ENCODE results near the gene STK4.

Gene STK4

DNA sequence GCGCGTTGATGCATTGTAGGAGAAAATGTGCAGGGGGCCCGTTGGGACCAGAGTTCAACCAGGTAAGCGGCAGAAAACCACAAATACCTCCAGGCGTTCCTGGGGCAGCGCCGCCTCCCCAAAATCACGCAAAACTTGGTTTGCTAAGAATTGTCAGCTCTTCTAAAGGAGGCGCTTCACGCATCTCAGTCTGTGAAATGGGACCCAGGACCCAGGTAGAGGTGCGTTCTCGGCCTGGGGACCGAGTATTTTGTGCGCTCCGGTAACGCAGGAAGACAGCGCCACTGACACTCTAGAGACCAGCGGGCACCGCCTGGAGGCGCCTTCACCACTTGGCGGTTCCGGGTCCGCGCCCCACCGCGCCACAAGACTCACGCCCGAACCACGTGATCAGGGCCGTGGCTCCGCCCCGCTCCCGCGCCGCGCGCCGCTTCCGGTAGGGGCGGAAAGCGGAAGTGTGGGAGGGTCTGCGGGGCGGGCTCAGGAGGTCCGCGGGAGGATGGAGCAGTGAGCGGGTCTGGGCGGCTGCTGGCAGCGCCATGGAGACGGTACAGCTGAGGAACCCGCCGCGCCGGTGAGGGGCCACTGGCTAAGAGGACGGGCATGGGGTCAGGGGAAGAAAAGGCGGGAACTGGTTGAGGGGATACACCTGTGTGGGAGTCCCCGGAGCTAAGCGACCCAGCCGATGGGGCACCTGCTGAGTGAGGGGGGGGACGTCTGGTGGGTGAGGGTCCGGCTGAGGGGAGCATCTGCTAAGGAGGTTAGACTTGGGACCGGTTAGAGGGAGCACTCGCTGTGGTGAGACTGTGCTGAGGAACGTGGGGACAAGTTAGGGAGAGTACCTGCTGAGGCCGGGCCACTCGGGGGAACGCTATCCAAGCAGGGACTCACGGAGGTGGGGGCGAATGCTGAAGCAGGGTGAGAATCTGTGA, at the start of gene STK4:
Gene STK4 (plus strand): TSS at position 483 of the 932 bp plus-strand sequence. CDS start 57 bp downstream, at position 540.
- peak; percentile 94 to 96 for DNase-seq

DNA sequence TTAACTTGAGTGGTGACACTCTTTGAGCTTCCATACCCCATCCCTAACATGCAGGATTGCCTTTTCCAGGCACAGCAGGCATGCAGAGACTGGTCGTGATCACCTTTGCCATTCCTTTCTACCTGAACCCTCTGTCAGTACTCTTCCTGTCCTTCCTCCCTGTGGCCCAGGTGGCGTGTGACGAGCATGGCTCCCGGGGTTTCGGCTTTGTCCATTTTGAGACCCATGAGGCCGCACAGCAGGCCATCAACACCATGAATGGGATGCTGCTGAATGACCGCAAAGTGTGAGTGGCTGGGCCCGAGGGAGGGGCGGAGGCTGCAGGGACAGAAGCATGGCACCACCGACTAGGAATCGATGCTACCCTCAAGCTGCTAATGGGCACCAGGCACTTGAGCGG, 49.7 kb upstream of the STK4 start:
- no peak for DNase-seq

DNA sequence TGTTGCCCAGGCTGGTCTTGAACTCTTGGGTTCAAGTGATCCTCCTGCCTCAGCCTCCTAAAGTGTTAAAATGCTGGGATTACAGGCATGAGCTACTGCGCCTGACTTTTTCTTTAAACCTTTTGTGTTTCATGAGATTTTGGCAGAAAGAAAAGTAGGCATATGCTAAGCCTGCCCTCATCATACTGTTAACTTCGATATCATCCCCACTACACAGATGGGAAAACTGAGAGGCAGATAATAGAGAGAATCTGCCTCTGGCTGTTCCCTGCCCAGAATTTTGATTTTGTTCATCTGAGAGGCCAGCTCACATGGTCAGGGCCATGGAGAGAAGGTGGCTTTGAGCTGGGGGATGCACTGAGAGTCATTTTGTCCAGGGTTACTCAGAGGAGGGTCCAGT, 48.9 kb upstream of the STK4 start:
- no peak for DNase-seq

DNA sequence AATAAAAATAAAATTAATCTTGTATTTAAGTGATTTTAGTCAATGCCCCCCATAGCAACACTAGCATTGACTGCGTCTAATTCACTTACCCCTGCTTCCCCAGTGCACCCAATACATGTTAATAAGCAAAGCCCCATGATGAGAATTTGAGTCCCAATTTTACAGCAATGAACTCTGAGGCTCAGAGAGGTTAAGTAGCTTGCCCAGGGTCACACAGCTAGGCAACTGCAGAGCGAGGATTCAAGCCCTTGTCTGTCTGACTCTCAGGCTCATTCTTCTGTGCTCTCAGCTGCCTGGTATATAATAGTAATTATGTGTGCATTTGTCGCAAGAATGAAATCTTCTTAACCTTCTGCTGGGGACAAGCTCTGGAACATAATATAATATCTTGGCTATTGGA, 48.0 kb upstream of the STK4 start:
- DNase-seq: no peak

DNA sequence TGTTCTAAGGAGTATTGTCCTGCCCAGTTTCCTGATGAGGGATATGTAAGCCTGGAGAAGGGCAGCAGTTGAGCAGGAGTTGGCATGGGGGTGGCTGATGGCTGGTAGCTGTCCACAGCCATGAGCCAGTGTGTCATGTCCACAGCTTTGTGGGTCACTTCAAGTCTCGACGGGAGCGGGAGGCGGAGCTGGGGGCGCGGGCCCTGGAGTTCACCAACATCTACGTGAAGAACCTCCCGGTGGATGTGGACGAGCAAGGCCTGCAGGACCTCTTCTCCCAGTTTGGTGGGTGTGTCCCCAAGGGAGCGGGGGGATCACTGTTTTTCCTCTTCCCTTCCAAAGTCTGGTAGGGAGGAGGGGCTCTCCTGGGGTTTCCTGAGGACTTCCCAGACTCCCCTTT, 47.6 kb upstream of the STK4 start:
- DNase-seq: no peak

DNA sequence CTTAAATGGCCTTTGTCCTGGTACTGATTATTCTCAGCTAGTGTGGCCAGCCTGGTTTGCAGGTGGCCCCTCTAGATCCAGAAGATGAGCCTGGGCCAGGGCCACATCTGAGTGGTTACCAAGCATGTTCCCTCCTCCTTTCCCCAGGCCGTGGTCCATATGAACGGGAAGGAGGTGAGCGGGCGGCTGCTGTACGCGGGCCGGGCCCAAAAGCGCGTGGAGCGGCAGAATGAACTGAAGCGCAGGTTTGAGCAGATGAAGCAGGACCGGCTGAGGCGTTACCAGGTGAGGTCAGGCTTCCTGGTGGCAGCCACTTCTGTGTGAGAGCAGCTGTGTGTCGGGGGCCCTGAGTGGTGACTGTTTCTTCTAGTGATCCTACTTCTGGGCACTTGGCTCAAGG, 44.9 kb upstream of the STK4 start:
- no peak for DNase-seq

DNA sequence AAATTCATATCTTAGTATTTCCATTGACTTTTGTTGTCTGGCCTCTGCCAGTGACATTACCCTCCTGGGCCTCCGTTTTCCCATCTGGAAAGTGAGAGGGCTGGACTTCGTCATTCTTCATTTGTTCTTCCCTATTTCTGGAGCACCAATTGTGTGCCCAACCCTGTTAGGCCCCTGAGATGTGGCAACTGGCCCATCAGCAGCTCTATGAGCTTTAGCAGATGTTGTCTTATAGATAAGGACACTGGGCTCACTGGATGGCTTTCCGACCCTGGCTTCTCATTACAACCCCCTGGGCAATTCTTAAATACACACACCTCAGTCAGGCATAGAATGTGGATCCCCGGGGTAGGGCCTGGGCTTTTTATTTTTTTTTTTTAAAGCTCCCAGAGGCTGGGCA, 41.8 kb upstream of the STK4 start:
- no peak for DNase-seq

DNA sequence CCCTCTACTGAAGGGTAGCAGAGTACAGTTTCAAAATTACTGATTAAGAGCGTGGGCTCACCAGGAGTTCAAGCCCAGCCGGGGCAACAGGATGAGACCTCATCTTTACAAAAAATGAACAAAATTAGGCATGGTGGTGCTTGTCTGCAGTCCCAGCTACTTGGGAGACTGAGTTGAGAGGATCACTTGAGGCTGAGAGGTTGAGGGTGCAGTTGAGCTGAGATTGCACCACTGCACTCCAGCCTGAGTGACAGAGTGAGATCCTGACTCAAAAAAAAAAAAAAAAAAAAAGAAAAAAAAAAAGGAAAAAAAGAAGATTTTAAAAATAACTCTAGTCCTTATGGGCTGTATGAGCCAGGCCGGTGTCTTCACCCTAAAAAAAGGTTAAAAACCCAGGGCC, 37.7 kb upstream of the STK4 start:
- DNase-seq: no peak

DNA sequence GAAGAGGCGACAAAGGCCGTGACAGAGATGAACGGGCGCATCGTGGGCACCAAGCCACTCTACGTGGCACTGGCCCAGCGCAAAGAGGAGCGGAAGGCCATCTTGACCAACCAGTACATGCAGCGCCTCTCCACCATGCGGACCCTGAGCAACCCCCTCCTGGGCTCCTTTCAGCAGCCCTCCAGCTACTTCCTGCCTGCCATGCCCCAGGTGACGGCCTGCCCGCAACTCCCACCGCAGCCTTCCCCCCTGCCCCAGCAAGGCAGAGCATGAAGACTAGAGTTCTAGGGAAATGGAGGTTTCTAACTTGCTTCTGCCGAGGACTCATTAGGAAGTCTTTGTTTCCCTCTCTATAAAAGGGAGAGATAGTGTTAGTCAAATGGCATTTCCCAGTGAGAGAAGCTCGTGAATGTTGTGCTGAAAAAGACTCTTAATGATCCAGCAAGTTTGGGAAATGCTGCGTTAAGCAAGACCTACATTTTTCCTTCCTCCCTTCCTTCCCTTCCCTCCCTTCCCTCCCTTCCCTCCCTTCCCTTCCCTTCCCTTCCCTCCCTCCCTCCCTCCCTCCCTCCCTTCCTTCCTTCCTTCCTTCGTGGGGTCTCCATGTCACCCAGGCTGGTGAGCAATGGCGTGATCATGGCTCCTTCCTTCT, 35.7 kb upstream of the STK4 start:
- no peak for DNase-seq

DNA sequence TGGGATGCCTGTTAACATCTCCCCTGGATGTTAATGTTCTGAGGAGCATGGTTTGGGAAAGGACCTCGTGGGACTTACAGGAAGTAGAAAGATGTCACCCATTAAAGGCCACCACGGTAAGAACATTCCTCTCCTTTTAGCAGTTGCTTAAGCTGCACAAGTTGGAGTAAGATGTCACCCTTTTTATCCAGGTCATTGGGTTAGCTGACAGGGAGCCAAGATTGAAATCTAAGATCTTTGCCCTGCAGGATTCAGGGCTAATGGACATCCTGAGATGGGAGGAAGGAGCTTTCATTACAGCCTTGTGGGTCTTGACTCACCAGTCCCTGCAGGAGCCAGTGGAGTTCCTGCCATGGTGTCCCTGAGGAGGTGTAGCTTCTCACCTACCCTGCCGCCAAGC, 34.4 kb upstream of the STK4 start:
- DNase-seq: no peak

DNA sequence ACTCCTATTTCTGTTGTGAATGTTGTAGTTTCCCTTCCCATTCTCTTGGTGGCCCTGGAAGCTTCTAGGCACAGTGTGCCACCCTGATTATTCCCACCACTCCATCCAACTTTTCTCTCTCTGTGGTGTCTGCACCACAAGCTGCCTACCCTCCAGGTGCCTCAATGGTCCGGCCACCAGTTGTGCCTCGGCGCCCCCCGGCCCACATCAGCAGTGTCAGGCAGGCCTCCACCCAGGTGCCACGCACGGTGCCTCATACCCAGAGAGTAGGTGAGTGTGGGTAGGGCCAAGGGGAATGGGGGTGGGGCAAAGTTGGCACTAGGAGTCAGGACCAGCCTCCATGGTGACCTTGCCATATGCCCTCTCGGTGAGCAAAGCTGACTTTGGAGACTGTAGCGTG, 33.4 kb upstream of the STK4 start:
- DNase-seq: no peak

DNA sequence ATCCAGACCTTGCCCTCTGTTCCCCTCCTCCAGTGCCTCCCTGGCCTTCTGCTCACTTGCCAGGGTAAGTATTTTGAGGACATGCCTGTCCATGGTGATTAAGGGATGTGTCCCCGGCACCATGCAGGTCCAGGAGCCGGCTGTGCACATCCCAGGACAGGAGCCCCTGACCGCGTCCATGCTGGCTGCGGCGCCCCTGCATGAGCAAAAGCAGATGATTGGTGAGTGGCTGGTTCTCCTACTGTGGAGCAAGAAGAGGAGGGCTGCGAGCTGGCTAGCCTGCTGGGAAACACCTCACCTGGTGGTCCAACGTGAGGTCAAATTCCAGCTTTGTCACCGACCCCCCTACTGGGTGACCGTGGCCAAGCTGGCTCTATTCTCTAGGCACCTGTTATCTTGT, 29.8 kb upstream of the STK4 start:
- DNase-seq: no peak

DNA sequence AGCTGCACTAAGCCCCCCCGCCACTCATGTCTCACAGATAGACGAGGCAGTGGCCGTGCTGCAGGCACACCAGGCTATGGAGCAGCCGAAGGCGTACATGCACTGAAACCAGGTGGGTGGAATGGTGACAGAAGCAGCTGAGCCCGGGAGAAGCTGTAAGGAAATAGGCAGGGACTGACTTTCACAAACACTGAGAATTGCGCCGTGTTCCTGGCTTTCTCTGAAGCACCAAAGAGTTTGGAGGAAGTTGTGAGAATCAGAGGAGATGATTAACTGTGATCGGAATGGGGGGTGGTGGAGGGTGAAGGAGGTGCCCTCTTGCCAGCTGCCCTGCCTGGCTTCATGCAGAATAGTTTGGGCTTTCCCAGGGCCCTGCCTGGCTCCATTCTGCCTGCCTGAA, 27.7 kb upstream of the STK4 start:
- DNase-seq: no peak

DNA sequence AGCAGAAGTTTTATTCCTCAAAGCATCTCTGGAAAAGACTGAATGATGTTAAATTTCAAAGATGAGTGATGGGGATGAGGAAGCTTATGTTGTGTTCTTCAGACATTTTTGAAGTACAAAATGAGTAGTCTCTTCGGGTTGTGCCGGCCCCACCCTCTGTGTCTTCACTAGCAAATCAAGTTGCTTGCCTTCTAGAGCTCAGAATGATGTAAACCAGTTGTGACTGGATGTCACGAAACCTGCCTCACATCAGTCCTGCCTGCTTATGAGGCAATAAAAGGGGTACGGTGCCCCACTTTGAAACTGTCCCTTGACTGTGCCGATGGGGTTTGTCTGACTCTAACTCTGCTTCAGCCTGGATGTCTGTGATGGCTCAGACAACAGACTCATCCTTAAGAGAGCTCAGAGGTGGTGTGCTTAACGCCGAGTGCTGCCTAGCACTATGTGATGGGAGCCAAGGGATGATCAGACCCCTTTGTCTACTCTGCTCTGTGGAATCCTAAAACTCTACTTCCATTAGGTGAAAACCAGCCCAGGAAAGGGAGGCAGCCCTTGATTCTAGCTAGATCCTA, 25.1 kb upstream of the STK4 start:
- no peak for DNase-seq

DNA sequence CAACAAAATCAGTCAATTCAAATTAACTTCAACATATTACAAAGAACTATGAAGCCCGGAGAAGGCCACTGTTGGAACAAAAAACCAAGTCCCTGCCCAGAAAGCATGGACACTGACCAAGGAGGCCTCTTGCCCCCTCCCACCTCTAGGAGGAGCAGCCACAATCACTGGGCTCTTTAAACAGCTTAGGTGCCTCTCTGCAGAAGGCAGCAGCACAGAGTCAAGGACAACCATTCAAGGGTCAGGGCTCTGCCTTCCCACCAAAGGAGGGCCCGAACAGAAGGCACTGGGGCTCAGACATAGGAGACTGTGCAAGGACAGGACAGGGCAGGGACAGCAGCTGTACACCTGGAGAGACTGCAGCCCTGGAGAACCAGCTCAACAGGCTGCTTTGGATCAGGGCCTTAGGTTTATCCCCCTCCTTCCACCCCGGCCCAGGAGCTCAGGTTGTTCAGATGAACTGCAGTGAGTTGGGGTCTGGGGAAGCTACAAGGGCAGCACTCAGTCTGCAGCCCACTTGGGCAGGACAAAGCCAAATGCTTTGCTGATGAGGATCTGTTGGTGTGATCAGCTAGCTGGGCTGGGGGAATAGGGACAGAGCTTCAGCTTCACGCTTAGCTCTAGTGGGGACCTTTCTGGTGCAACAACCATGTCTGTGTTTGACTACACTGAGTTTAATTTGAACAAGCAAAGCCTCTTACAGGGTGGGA, 23.9 kb upstream of the STK4 start:
- no peak for DNase-seq

DNA sequence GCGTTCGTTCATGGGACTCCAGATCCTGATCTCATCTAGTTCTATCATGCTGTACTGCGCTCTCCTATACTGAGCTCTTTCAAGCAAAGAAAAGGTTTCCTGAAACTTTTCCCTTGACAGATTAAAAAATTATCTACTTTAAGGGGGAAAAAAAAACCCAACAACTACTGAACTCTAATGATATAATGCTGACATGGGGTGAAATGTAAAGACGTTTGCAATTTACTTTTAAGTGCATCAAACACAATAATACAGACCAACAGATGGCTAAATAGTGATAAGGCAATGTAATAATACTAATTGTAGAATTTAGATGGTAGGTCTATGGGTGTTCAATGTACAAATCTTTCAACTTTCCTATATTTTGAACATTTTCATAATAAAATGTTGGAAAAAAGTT, 22.5 kb upstream of the STK4 start:
- no peak for DNase-seq

DNA sequence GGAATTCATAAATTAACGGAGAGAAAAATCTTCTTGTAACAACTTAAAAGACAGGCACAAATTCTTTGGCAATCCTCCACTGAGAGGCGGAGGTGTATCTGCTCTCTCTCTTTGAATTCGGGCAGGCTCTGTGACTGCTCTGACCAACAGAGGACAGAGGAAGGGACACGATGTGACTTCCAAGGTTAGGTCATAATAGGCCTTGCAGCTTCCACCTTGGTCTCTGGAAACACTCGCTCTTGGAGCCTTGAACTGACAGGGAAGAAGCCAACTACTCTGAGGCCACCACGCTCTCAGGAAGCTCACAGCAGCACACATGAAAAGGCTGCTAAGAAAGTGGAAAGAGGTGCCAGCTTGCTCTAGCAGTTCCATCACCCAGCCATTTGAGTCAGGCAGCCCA, 21.1 kb upstream of the STK4 start:
- no peak for DNase-seq

DNA sequence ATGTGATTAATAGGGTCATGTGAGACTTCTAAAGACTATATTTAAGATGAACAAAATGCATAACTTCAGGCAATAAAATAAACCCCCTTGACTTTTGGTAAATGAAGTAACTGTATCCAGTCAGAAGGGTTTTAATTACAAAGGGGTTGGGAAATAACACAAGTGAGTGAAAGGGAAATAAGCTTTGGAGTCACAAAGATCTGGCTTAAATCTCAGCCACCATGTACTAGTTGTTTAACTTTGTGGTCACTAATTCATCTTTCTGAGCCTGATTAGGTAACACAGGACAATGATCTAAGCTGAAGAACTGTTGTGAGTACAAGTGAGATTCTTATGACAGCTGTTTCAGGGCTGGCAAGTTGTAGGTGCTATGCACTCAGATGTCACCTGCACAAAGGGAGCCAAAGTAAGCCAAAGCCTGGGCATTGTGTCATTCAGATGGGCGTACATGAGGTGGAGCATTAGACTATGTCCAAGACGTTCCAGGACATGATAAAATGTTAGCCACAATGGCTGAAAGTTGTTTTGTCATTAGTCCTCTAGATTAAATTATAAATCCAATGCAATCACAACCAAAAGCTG, 19.9 kb upstream of the STK4 start:
- no peak for DNase-seq

DNA sequence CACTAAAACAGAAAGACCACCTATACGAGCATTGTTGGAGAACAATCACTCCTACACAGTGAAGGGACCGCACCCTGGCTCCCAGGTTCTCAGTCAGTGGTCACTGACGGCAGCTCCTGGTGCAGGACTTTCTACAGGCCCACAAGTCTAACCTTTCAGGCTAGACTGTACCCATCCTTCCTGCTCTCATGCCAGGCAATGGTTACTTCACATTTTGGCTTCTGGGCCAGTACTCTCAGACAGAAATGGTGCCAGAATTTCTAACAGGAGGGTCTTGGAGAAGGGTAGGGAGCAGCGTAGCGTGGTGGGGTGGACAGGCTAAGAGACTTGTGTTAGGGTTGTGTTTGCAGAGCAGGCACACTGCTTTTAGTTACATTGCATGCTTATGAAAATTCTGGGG, 18.2 kb upstream of the STK4 start:
- DNase-seq: no peak

DNA sequence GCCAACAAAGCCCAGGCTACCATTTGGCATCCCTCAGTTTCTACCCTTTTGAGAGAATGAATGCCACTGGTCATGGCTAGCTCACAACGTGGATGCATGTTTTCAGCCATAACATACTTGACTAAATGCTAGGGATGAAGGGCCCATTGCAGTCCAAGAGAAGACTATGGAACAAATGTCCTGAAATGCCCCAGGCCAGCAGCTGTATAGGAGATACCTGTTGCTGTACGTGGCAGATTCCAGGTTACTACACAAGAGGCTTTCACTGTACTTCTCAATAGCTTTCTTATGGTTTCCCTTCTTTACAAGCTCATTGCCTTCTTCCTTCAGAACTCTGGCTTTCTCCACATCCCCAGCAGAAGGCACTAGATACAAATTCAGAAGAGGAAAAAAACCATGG, 17.8 kb upstream of the STK4 start:
- no peak for DNase-seq

DNA sequence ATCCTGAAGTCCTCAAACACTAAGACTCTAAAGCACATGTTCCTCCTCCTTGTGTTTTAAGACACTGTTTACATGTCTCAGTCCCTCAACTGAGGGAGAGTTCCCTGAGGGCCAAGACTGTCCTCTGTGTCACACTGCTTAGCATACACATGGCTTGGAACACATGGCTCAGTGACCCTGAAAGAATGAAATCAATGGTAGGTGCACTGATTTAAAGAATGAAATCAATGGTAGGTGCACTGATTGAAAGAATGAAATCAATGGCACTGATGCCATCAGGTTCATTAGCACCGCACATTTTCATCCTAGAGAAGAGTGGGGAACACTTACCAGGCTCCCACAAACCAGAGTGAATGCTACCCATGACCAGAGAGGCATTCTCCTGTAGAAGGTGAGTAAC, 15.9 kb upstream of the STK4 start:
- DNase-seq: no peak

DNA sequence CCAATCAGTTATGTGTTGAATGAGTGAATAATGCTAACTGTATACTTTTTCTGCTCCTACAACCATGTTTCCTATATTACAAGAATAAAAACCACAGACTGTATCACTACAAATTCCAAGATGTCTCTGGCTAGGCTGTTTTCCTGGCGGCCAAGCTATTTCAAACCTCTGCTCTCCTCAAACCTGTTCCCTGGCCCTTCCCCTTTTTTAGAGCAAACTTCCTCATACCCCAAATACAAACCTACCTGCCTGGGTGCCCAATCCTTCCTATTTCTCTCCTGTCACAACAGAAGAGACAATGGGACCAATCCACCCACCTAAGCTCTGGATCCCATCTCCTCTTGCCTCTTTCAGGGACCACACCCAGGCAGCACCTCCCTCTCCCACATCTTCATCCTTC, 13.6 kb upstream of the STK4 start:
- no peak for DNase-seq

DNA sequence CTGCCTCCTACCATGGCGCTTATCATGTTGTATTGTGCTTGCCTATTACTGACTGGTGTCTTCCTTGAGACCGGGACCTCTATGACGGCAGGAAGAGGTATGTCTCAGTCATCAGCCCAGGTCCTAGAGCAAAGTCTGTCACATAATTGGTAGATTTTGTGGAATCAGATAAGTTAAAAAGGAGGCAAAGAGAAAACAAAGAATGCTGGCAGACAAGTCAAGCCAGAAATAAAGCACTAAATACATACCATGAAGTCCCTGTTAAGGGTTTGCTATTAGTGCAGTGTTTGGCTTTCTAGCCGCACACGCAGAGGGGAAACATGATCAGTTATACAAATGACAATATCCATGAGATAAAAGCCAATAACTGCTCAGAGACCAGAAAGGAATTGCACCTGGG, 12.1 kb upstream of the STK4 start:
- DNase-seq: no peak

Data from CD4-positive, alpha-beta T cell treated with Interferon alpha-2 for 1 hour (primary cell).